ENCODE measurements around the gene HDGFL3. TPM values are rescaled to one million over a fixed set of nuclear protein-coding genes. Genes with fewer than 3 reads are reported as not detected.
"Not testable (repeated sequence)": the region's sequence is repeated elsewhere in the genome, so short reads cannot be mapped to it uniquely, and the experiment has no call there.

HDGFL3 gene
- total and polyA plus RNA-seq, 7 donors: 2.6 to 10.4 (median 4.8) TPM

GRCh38 chr15:83144771-83145170 lies 62.9 kb downstream of the HDGFL3 start:
- DNase-seq (no peak), ATAC-seq (no peak)
- Histone ChIP-seq H3K4me3 (no peak overlapping the region), H3K4me1 (no peaks in the 10 kb centered on the region), H3K36me3 (ENCODE audit: insufficient read depth in 1 of 2, low read depth in 1 of 2) (peaks cover 0 to 23% of the 10 kb centered on the region in 2 donors), H3K9me3 (no peaks in the 10 kb centered on the region), H3K27ac (no peak overlapping the region), H3K27me3 (ENCODE audit: insufficient read depth in 3 of 3, low read length in 2 of 3) (no peaks in the 10 kb centered on the region)
- 94 to 100% (median 94%) methylated on average over 3 of the region's 3 CpGs for WGBS, 3 donors
- TF ChIP-seq, protein P1, sequence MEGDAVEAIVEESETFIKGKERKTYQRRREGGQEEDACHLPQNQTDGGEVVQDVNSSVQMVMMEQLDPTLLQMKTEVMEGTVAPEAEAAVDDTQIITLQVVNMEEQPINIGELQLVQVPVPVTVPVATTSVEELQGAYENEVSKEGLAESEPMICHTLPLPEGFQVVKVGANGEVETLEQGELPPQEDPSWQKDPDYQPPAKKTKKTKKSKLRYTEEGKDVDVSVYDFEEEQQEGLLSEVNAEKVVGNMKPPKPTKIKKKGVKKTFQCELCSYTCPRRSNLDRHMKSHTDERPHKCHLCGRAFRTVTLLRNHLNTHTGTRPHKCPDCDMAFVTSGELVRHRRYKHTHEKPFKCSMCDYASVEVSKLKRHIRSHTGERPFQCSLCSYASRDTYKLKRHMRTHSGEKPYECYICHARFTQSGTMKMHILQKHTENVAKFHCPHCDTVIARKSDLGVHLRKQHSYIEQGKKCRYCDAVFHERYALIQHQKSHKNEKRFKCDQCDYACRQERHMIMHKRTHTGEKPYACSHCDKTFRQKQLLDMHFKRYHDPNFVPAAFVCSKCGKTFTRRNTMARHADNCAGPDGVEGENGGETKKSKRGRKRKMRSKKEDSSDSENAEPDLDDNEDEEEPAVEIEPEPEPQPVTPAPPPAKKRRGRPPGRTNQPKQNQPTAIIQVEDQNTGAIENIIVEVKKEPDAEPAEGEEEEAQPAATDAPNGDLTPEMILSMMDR (IDR thresholded peaks at IDR 0.05): no peak
- intact Hi-C loops (cut with DNase I): no loop called here

- 97 to 99% (median 99%) methylated on average over 3 of the region's 3 CpGs for WGBS, 3 donors
- H3K4me1 ChIP-seq; H3K9me3 ChIP-seq; H3K27ac ChIP-seq; ATAC-seq; DNase-seq; H3K4me3 ChIP-seq; H3K27me3 ChIP-seq (ENCODE audit: insufficient read depth in 3 of 3, low read length in 2 of 3); intact Hi-C loops (cut with DNase I): not testable (repeated sequence)
- H3K36me3 ChIP-seq (ENCODE audit: insufficient read depth in 1 of 2, low read depth in 1 of 2): peaks cover 3 to 42% of the 10 kb centered on the region in 2 donors
These were observed 65.5 kb downstream of the HDGFL3 start for GRCh38 chr15:83142151-83142550.

DNA sequence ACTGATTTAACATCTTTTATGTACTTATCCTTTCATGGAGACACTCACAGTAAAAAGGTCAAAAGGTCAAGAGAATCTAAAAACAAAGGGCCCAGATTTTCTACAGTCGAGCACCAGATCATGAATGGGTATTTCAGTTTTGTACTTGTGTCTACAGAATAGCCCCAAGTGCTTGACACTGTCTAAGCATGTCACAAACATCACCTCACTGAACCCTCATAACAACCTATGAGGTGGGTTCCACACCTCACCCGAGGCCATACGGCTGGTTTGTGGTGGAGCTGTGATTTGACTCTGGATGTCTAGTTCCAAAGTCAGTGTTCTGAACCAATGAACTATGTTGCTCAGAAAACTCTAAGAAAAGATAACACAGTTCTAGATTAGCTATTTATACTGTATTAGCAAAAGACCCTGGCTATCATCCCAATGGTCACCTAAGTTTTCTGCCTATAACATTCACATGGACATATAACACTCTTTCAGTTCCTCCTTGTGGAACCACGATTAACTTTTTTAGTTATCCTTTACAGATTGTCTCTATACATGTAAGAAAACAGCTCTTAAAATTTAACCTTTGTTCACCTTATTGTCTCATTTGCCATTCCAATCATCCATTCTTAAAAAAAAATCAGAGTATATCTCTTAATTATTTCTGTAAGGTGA lies 74.6 kb downstream of the HDGFL3 start:
- TF ChIP-seq, protein P1 (IDR thresholded peaks at IDR 0.05): no peak
- Histone ChIP-seq H3K36me3 (ENCODE audit: insufficient read depth in 1 of 2, low read depth in 1 of 2) (peaks cover 0 to 96% of the 10 kb centered on the region in 2 donors), H3K9me3 (no peaks in the 10 kb centered on the region), H3K27me3 (ENCODE audit: insufficient read depth in 3 of 3, low read length in 2 of 3) (no peaks in the 10 kb centered on the region), H3K4me1 (no peaks in the 10 kb centered on the region), H3K27ac (no peak overlapping the region), H3K4me3 (no peak overlapping the region)
- DNase-seq (no peak), ATAC-seq (no peak)
- 87 to 93% (median 91%) methylated on average over 4 of the region's 4 CpGs for WGBS, 3 donors
- intact Hi-C loops (cut with DNase I): no loop called here

DNA sequence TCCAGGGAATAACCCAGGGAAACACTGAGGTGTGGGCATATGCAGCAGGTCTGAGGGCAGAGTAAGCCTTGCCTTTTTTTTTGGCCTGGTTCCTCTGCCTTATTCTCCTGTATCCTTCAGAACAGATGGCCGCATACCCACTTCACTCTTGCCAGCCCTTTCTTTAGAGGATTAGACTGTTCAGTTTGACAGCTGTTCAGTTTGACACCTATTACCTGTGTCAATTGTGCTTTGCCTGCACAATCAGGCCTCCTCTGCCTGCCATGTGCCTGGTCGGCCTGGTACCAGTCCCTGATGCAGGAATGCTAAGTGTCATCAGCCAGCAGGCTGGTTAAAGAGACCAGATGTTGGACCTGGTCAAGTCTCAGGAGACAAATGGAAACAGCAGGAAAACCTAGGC lies 77.8 kb downstream of the HDGFL3 start:
- Histone ChIP-seq H3K27ac (no peak overlapping the region), H3K4me1 (no peaks in the 10 kb centered on the region), H3K4me3 (no peak overlapping the region), H3K27me3 (ENCODE audit: insufficient read depth in 3 of 3, low read length in 2 of 3) (no peaks in the 10 kb centered on the region), H3K36me3 (ENCODE audit: insufficient read depth in 1 of 2, low read depth in 1 of 2) (peaks cover 0 to 83% of the 10 kb centered on the region in 2 donors), H3K9me3 (no peaks in the 10 kb centered on the region)
- WGBS, 3 donors: 79 to 92% (median 88%) methylated on average over 2 of the region's 2 CpGs
- intact Hi-C loops (cut with DNase I): no loop called here
- DNase-seq (no peak), ATAC-seq (no peak)
- TF ChIP-seq, protein P1 (IDR thresholded peaks at IDR 0.05): no peak

GRCh38 chr15:83127547-83128150 lies 80.0 kb downstream of the HDGFL3 start:
- H3K27me3 ChIP-seq (ENCODE audit: insufficient read depth in 3 of 3, low read length in 2 of 3): no peaks in the 10 kb centered on the region
- H3K4me3 ChIP-seq: no peak overlapping the region
- ATAC-seq (no peak), DNase-seq (no peak)
- intact Hi-C loops (cut with DNase I): no loop called here
- WGBS, 3 donors: 52 to 58% (median 53%) methylated on average over 3 of the region's 3 CpGs
- TF ChIP-seq, protein P1 (IDR thresholded peaks at IDR 0.05): no peak
- H3K27ac ChIP-seq: no peak overlapping the region
- peaks cover 0 to 79% of the 10 kb centered on the region in 2 donors for H3K36me3 ChIP-seq (ENCODE audit: insufficient read depth in 1 of 2, low read depth in 1 of 2)
- H3K9me3 ChIP-seq: no peaks in the 10 kb centered on the region
- H3K4me1 ChIP-seq: no peaks in the 10 kb centered on the region
